SK-N-SH (cell line): ENCODE results near the gene IL18.
"Not testable (repeated sequence)": the region's sequence is repeated elsewhere in the genome, so short reads cannot be mapped to it uniquely, and the experiment has no call there.

Experiments used
- CTCF ChIP-seq: fragments of 200-600 bp; sonication (generic); IDR thresholded peaks from 2 replicates; pipeline ENCODE4 v1.6.1; 2017; ENCODE audit warnings: antibody characterized with exemption, mild to moderate bottlenecking, moderate library complexity
- MAX ChIP-seq: IDR thresholded peaks from 2 replicates; pipeline ENCODE4 v1.4.0; 2012; ENCODE audit warnings: low read depth
- POLR2AphosphoS5 ChIP-seq: IDR thresholded peaks from 2 replicates; pipeline ENCODE4 v1.6.1; 2012; ENCODE audit warnings: low read depth, low read length
- RFX5 ChIP-seq: IDR thresholded peaks from 2 replicates; pipeline ENCODE4 v1.6.1; 2012; ENCODE audit warnings: mild to moderate bottlenecking, improper control_type of control experiment, low read length
- TEAD4 ChIP-seq: IDR thresholded peaks from 2 replicates; pipeline ENCODE4 v1.4.0; 2012; ENCODE audit warnings: mild to moderate bottlenecking, borderline replicate concordance; ENCODE audit not compliant: insufficient read depth

GRCh38 chr11:112195113-112195512, 31.2 kb upstream of the IL18 start:
- not testable (repeated sequence) for TF ChIP-seq CTCF, MAX, TEAD4, POLR2AphosphoS5, RFX5
